HEK293 (cell line): Measurements from ENCODE around the gene OR6C3.
"Not testable (repeated sequence)": the region's sequence is repeated elsewhere in the genome, so short reads cannot be mapped to it uniquely, and the experiment has no call there.

Experiments used
- CTCF ChIA-PET: fragments of 350-600 bp; formaldehyde crosslinking; extraction: SDS; loops from one replicate; lab custom pipeline; 2021; ENCODE audit warnings: antibody characterized with exemption; lab: Yijun Ruan, JAX
- POLR2A ChIA-PET: fragments of 300-600 bp; formaldehyde crosslinking; extraction: SDS; loops from one replicate; lab custom pipeline; 2020; ENCODE audit warnings: antibody characterized with exemption, inconsistent platforms; lab: Yijun Ruan, JAX
- H3K27ac ChIP-seq: fragments of 200-500 bp; sonication (Bioruptor generic); 2 replicates; pipeline ENCODE4 v1.5.1; 2014; ENCODE audit warnings: low read depth, low read length, control low read depth, inconsistent platforms; ENCODE audit errors: extremely low read depth
- H3K36me3 ChIP-seq, 2 experiments: fragments of 200-500 bp in 1 of 2; sonication (Bioruptor generic) in 1 of 2; 1 replicate in 1 of 2; 2 replicates in 1 of 2; pipeline ENCODE4 v1.5.1; 2014 to 2017; ENCODE audit warnings: inconsistent platforms in 2 of 2, low read length in 2 of 2; ENCODE audit not compliant: control insufficient read depth in 2 of 2, insufficient read depth in 1 of 2
- H3K4me1 ChIP-seq: fragments of 200-500 bp; sonication (Bioruptor generic); 2 replicates; pipeline ENCODE4 v1.5.1; 2014; ENCODE audit warnings: mild to moderate bottlenecking, low read length, inconsistent platforms; ENCODE audit not compliant: control insufficient read depth, insufficient read depth
- H3K4me3 ChIP-seq: 2 replicates; pipeline ENCODE4 v1.5.1; 2011; ENCODE audit warnings: low read depth, mild to moderate bottlenecking, control low read depth, low read length, moderate library complexity
- H3K9me3 ChIP-seq: fragments of 200-500 bp; sonication (Bioruptor generic); 2 replicates; pipeline ENCODE4 v1.5.1; 2014; ENCODE audit warnings: low read depth, low read length, inconsistent platforms; ENCODE audit not compliant: control insufficient read depth, insufficient read depth
- HOXA7 ChIP-seq: sonication (generic); formaldehyde crosslinking; IDR thresholded peaks from 2 replicates; pipeline ENCODE4 v1.8.1; 2022; ENCODE audit warnings: missing genetic modification reagents, borderline replicate concordance
- REPIN1 ChIP-seq: fragments of 450-650 bp; formaldehyde crosslinking; IDR thresholded peaks from 2 replicates; pipeline ENCODE4 v1.5.1; 2017; ENCODE audit warnings: missing biosample characterization, missing genetic modification characterization, low read depth
- SALL2 ChIP-seq: fragments of 450-650 bp; formaldehyde crosslinking; IDR thresholded peaks from 2 replicates; pipeline ENCODE4 v1.5.0; 2017; ENCODE audit warnings: missing biosample characterization, mild to moderate bottlenecking, missing genetic modification characterization, borderline replicate concordance
- ZBTB10 ChIP-seq: fragments of 450-650 bp; formaldehyde crosslinking; IDR thresholded peaks from 2 replicates; pipeline ENCODE4 v1.5.1; 2016; ENCODE audit warnings: missing biosample characterization, missing genetic modification characterization
- ZNF146 ChIP-seq: fragments of 450-650 bp; formaldehyde crosslinking; IDR thresholded peaks from 2 replicates; pipeline ENCODE4 v1.5.1; 2016; ENCODE audit warnings: missing biosample characterization, missing genetic modification characterization
- ZNF175 ChIP-seq: fragments of 450-650 bp; formaldehyde crosslinking; IDR thresholded peaks from 2 replicates; pipeline ENCODE4 v1.5.1; 2016; ENCODE audit warnings: missing biosample characterization, missing genetic modification characterization
- ZNF18 ChIP-seq: fragments of 450-650 bp; formaldehyde crosslinking; IDR thresholded peaks from 2 replicates; pipeline ENCODE4 v1.5.1; 2016; ENCODE audit warnings: missing biosample characterization, missing genetic modification characterization
- ZNF202 ChIP-seq: fragments of 450-650 bp; formaldehyde crosslinking; IDR thresholded peaks from 2 replicates; pipeline ENCODE4 v1.5.1; 2016; ENCODE audit warnings: missing biosample characterization, missing genetic modification characterization, borderline replicate concordance
- ZNF311 ChIP-seq: fragments of 450-650 bp; formaldehyde crosslinking; IDR thresholded peaks from 2 replicates; pipeline ENCODE4 v1.5.1; 2017; ENCODE audit warnings: missing biosample characterization, missing genetic modification characterization, borderline replicate concordance
- ZNF433 ChIP-seq: fragments of 450-650 bp; formaldehyde crosslinking; IDR thresholded peaks from 2 replicates; pipeline ENCODE4 v1.5.1; 2016; ENCODE audit warnings: missing biosample characterization, missing genetic modification characterization, low read depth
- ZNF473 ChIP-seq: fragments of 450-650 bp; formaldehyde crosslinking; IDR thresholded peaks from 2 replicates; pipeline ENCODE4 v1.5.1; 2017; ENCODE audit warnings: missing biosample characterization, missing genetic modification characterization
- ZNF549 ChIP-seq: fragments of 450-650 bp; IDR thresholded peaks from 2 replicates; pipeline ENCODE4 v1.5.1; 2018; ENCODE audit warnings: missing biosample characterization, missing genetic modification characterization, mild to moderate bottlenecking, inconsistent platforms, moderate library complexity
- ZNF558 ChIP-seq: fragments of 450-650 bp; formaldehyde crosslinking; IDR thresholded peaks from 2 replicates; pipeline ENCODE4 v1.5.1; 2016; ENCODE audit warnings: missing biosample characterization, missing genetic modification characterization
- ZNF560 ChIP-seq: fragments of 450-650 bp; formaldehyde crosslinking; IDR thresholded peaks from 2 replicates; pipeline ENCODE4 v1.5.1; 2017; ENCODE audit warnings: missing biosample characterization, missing genetic modification characterization, borderline replicate concordance
- ZNF600 ChIP-seq: fragments of 450-650 bp; formaldehyde crosslinking; IDR thresholded peaks from 2 replicates; pipeline ENCODE4 v1.5.1; 2016; ENCODE audit warnings: missing biosample characterization, missing genetic modification characterization
- TF ChIP-seq, protein P1 (sequence below): fragments of 450-650 bp; formaldehyde crosslinking; IDR thresholded peaks from 2 replicates; pipeline ENCODE4 v1.5.1; 2016; ENCODE audit warnings: missing biosample characterization, missing genetic modification characterization

OR6C3 gene

GRCh38 chr12:55336002-55336401, 5.5 kb downstream of the OR6C3 start:
- Histone ChIP-seq H3K27ac (no peak overlapping the region), H3K4me3 (no peak overlapping the region), H3K36me3 (no peaks in the 10 kb centered on the region), H3K9me3 (no peaks in the 10 kb centered on the region), H3K4me1 (no peaks in the 10 kb centered on the region)
- ChIA-PET CTCF (no interaction called here), POLR2A (no interaction called here)
- TF ChIP-seq ZBTB10 (tag by site-specific recombination): no peak
- TF ChIP-seq ZNF311: no peak
- TF ChIP-seq REPIN1: no peak
- TF ChIP-seq ZNF433: no peak
- TF ChIP-seq, protein P1, sequence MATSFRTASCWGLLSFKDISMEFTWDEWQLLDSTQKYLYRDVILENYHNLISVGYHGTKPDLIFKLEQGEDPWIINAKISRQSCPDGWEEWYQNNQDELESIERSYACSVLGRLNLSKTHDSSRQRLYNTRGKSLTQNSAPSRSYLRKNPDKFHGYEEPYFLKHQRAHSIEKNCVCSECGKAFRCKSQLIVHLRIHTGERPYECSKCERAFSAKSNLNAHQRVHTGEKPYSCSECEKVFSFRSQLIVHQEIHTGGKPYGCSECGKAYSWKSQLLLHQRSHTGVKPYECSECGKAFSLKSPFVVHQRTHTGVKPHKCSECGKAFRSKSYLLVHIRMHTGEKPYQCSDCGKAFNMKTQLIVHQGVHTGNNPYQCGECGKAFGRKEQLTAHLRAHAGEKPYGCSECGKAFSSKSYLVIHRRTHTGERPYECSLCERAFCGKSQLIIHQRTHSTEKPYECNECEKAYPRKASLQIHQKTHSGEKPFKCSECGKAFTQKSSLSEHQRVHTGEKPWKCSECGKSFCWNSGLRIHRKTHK (tag by site-specific recombination): no peak
- TF ChIP-seq ZNF146 (tag by site-specific recombination): no peak
- TF ChIP-seq ZNF558: no peak
- TF ChIP-seq ZNF549: no peak
- no peak for TF ChIP-seq HOXA7 (CRISPR knock-in tag)
- TF ChIP-seq ZNF18 (tag by site-specific recombination): no peak
- no peak for TF ChIP-seq ZNF473 (tag by site-specific recombination)
- TF ChIP-seq ZNF175: no peak

DNA sequence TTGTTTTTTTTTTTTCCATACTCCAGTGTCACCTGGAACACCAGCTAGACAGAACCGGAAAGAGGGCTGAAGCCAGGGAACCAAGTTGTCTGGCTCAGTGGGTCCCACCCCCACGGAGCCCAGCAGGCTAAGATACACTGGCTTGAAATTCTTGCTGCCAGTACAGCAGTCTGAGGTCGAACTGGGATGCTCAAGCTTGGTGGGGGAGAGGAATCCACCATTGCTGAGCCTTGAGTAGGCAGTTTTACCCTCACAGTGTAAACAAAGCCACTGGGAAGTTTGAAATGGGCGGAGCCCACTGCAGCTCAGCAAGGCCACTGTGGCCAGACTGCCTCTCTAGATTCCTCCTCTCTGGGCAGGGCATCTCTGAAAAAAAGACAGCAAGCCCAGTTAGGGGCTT, 24.8 kb downstream of the OR6C3 start:
- H3K36me3 ChIP-seq, POLR2A ChIA-PET, H3K9me3 ChIP-seq, H3K4me1 ChIP-seq, H3K27ac ChIP-seq, H3K4me3 ChIP-seq: not testable (repeated sequence)
- CTCF ChIA-PET: interaction anchor here (0.6 kb wide), 2 partner anchors 103 to 1576 kb away, joined by 3 read pairs; no protein-coding TSS in a partner anchor

DNA sequence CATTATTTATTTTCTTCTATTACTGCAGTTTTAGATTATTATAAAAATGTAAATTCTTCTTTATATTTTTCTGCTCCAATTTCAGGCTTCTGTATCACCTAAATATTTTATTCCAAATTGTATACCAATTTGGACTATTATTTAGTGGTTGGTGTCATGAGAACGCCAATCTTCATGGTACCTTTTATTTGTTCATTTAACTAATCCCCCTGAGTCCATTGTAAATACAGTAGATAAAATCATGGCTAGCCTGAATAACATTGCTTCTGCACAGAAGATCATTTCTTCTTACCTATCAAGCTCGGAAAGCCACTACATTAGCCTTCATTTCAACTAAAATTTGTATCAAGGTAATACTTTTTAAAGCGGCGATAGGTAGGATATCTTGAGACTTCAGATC, 32.1 kb downstream of the OR6C3 start, which contains the start of gene OR6C75:
Gene OR6C75, plus strand, starts transcription at position 301 of the 400 bp plus-strand sequence. CDS start 2,136 bp downstream, outside the sequence.
- H3K36me3 ChIP-seq: no peaks in the 10 kb centered on the region
- H3K9me3 ChIP-seq: no peaks in the 10 kb centered on the region
- ChIA-PET POLR2A (no interaction called here), CTCF (interaction anchor here (1.0 to 1.3 kb wide), 2 partner anchors 12 to 294 kb away, joined by 3 to 5 read pairs; no protein-coding TSS in a partner anchor)
- no peak for TF ChIP-seq ZNF146 (tag by site-specific recombination)
- TF ChIP-seq ZNF600: no peak
- TF ChIP-seq ZNF18 (tag by site-specific recombination): no peak
- no peak for TF ChIP-seq SALL2 (tag by site-specific recombination)
- TF ChIP-seq ZNF560 (tag by site-specific recombination): no peak
- TF ChIP-seq ZNF202: no peak
- no peak within 1 kb of the TSS for H3K4me3 ChIP-seq
- no peaks in the 10 kb centered on the region for H3K4me1 ChIP-seq
- H3K27ac ChIP-seq: no peak within 1 kb of the TSS
